ENCODE results near the gene CASKIN1.

Gene CASKIN1

DNA sequence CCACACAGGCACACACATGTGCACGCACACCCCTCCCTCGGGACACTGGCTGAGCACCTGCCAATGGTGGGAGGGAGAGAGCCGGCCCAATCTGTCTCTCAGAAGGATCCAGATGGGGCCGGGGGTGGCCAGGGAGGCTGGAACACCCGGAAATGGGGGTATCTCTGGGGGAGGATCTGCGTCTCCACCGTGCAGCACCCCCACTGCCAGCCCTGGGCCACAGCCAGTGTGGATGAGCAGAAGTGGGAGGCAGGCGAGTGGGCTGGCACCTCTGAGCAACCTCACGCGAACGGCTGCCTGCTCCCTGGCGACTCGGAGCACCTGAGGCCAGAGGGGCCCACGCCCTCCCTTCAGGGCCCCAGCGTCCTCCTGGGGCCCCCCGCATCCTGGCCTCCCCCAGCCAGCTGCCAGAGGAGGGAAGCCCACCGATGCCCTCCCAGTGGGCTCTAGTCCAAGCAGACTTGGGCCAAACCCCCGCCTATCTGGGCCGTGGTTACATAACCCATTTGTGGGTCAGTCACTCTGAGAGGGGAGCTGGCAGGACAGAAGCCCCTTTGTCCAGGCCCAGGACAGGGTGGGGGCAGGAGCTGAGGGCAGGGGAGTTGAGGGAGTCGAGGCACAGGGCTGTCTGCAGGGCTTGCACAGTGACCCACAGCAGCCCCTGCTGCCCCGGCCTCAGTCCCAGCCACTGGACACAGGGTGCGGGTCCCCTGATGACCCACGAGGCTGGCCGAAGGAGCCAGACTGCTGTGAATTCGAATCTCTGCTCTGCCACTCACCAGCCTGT, 5.6 kb downstream of the CASKIN1 start:
- DNase-seq, result no peak

DNA sequence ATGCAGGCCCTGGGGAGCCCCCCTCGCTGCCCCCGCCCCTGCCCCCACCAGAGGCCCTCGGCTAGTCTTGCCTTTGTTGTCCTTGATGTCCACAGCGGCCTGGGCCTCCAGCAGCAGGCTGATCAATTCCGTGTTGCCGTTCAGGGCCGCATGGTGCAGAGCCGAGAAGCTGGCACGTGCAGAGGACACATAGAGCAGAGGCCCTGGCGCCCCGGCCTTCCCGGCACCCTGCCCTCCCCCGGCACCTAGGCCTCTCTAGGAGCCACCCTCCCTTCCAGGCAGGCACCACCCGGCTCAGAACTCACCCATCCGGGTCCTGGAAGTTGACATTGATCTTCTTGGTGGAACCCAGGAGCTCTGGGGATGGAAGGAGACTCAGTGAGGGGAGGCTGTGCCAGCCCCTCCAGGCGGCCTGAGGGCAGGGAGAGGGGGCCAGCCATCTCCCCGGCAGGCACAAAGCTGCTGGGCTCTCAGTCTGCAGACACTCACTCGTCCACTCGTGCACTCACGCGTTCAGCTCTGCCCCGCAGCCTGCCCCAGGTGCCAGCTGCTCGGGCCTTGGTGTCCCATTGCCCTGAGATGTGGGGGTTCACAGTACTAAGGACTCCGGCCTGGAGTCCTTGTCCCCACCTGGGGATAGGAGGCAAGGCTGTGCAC, 6.3 kb downstream of the CASKIN1 start:
- no peak for DNase-seq

- DNase-seq, result no peak
These were observed 7.0 kb downstream of the CASKIN1 start for GRCh38 chr16:2189252-2189893.

- no peak for DNase-seq
These were observed 8.0 kb downstream of the CASKIN1 start for GRCh38 chr16:2188395-2188794.

GRCh38 chr16:2187212-2187611, 9.2 kb downstream of the CASKIN1 start:
- DNase-seq, result no peak

GRCh38 chr16:2186505-2186904, 9.9 kb downstream of the CASKIN1 start:
- DNase-seq, result no peak

DNA sequence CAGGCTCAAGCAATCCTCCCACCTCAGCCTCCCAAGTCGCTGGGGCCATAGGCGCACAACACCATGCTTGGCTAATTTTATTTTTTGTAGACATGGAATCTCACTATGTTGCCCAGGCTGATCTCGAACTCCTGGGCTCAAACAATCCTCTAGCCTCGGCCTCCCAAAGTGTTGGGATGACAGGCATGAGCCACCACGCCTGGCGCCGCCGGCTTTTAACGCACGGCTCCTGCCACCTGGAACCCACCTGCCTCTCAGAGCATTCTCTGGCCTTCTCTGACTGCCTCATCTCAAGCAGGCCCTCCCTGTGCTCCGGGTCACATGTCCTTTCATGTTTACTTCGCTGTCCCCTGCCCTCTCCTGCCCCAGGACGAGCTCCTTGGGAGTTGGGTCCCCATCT, 10.3 kb downstream of the CASKIN1 start:
- no peak for DNase-seq

DNA sequence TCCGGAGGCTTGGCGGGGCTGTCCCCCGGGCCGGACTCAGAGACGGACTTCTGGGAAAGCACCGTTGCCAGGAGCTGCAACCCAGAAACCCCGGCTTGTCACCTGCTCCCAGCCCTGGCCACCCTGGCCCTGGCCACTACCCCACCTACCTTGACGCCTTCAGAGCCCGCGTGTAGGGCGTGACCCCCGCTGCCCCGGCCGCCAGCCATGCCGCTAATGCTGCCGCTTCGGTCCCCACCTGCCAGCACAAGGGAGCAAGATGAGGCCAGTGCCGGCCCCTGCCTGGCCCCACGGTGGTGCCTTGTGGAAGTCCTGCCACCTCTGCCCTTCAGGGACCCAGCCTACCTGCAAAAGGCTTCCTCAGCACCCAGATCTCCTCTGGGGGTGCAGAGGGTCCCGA, 11.4 kb downstream of the CASKIN1 start:
- no peak for DNase-seq

- DNase-seq, result no peak
These were observed 12.1 kb downstream of the CASKIN1 start for GRCh38 chr16:2184346-2184745.

- DNase-seq, result no peak
These were observed 12.7 kb downstream of the CASKIN1 start for GRCh38 chr16:2183671-2184070.

- DNase-seq, result no peak
These were observed 14.5 kb downstream of the CASKIN1 start for GRCh38 chr16:2181952-2182351.

GRCh38 chr16:2180962-2181923, 15.2 kb downstream of the CASKIN1 start:
- no peak for DNase-seq

DNA sequence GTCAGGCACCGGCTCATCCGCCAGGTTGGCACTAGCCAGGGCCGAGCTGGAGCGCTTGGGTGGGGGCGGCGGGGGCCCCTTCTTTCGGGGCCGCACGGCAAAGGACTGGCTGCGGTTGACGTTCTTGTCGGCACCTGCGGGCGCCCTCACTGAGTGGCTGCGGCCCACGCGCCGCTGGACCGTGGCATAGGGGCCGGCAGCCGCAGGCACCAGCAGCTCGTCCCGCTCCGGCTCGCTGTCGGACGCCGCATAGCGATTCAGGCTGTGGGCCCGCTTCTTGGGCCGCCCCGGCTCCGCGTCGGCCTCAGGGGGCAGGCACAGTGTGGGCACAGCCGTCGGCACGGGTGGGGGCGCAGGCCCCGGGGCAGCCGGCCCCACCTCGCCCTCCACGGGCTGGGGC, 15.9 kb downstream of the CASKIN1 start:
- DNase-seq, result no peak

GRCh38 chr16:2179576-2179975, 16.8 kb downstream of the CASKIN1 start:
- no peak for DNase-seq

DNA sequence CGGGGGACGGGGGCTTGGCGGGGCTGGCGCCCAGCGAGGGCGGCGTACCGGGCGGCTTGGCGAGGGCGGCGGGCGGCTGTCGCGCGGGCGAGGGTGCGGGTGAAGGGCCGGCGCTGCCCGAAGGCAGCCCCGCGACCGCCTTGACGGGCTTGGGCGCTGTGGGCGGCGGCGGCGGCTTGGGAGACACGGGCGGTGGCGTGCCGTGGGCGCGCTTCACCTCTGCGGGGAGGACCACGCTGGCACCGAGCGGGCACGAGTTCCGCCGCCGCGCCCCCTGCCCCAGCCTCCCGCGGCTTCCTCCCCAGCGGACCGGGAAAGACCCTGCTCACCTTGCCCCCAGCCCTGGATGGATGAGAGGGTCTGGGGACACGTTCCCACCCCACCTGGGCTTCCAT, 17.3 kb downstream of the CASKIN1 start:
- no peak for DNase-seq

DNA sequence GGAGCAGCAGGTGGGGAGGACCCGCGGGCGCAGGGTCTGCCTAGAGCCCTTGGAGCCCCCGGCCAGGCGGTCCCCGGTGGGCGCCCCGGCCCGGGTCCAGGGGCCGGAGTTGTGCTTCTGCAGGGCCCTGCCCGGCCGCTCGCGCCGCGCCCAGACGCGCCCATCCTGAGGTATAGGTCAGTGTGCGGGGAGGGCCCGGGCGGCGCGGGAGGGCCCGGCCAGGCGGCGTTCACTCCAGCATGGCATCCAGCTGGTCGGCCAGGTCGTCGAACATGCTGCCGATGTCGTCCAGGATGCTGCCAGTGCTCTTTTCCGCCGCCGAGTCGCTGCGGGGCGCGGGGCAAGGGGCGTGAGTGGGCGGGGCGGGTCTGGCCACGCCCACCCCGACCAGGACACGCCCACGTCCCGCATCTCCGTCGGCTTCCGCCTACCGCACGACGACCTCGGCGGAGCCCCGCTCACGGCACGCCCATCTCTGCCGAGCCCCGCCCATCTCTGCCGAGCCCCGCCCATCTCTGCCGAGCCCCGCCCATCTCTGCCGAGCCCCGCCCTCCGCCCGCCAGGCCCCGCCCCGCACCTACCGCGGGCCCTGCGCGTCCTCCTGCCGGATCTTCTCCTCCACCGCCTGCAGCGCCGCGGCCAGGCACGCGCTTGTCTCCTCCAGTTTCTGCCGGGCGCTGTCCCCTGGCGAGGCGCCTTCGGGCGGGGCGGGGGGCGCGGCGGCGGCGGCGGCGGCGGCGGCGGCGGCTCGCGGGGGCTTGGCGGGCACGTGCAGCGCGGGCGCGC, 17.9 kb downstream of the CASKIN1 start:
- no peak for DNase-seq

GRCh38 chr16:2177561-2177960, 18.8 kb downstream of the CASKIN1 start:
- no peak for DNase-seq

GRCh38 chr16:2177101-2177500, 19.3 kb downstream of the CASKIN1 start:
- no peak for DNase-seq

GRCh38 chr16:2176047-2176446, 20.4 kb downstream of the CASKIN1 start:
- DNase-seq, result no peak

DNA sequence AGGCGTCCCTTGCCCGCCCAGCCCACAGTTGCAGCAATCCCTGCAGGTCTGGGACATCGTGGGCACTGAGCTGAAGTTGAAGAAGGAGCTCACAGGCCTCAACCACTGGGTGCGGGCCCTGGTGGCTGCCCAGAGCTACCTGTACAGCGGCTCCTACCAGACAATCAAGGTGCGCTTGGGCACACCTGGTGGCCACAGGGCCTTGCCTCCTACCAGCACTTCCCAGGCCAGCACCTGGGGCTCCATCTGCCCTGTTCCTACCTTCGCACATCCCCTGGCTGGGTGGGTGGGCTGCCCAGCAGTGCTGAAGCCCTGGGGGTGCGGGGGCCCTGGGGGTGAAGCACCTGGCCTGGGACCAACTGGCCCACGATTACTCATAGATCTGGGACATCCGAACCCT, 21.0 kb downstream of the CASKIN1 start:
- no peak for DNase-seq

- no peak for DNase-seq
These were observed 21.8 kb downstream of the CASKIN1 start for GRCh38 chr16:2174396-2175131.

Measured in AML-193 (cell line).